HepG2 (cell line): ENCODE data around the gene RBCK1. TPM values are rescaled to one million over a fixed set of nuclear protein-coding genes. Genes with fewer than 3 reads are reported as not detected.
A peak's percentile ranks its signal among the peaks of the same experiment; 100 is the strongest.

Source experiments
- BRD4 ChIP-seq: sonication (generic); formaldehyde crosslinking; IDR thresholded peaks from 2 replicates; pipeline ENCODE4 v1.4.0; 2020; ENCODE audit warnings: missing genetic modification reagents
- FOXC1 ChIP-seq: sonication (generic); formaldehyde crosslinking; IDR thresholded peaks from 2 replicates; pipeline ENCODE4 v1.8.0; 2022; ENCODE audit warnings: mild to moderate bottlenecking, missing genetic modification reagents, borderline replicate concordance
- FOXK1 ChIP-seq: sonication (generic); formaldehyde crosslinking; IDR thresholded peaks from 2 replicates; pipeline ENCODE4 v1.4.0; 2020; ENCODE audit warnings: low read depth, missing genetic modification reagents, borderline replicate concordance
- HNRNPL ChIP-seq: fragments of 200-400 bp; formaldehyde crosslinking; IDR thresholded peaks from 2 replicates; pipeline ENCODE4 v1.6.1; 2017; ENCODE audit warnings: mild to moderate bottlenecking, low read depth, low read length
- JDP2 ChIP-seq: sonication (generic); formaldehyde crosslinking; IDR thresholded peaks from 2 replicates; pipeline ENCODE4 v1.8.1; 2022; ENCODE audit warnings: missing genetic modification reagents, borderline replicate concordance
- KDM1A ChIP-seq: IDR thresholded peaks from 2 replicates; pipeline ENCODE4 v1.6.1; 2016; ENCODE audit warnings: missing compliant biosample characterization
- REL ChIP-seq: sonication (generic); formaldehyde crosslinking; conservative IDR thresholded peaks from 2 replicates; pipeline ENCODE4 v1.8.0; 2022; ENCODE audit warnings: mild to moderate bottlenecking, missing genetic modification reagents, moderate library complexity
- SP4 ChIP-seq: sonication (generic); formaldehyde crosslinking; IDR thresholded peaks from 2 replicates; pipeline ENCODE4 v1.8.1; 2023; ENCODE audit warnings: mild to moderate bottlenecking, missing genetic modification reagents
- SRY ChIP-seq: sonication (generic); formaldehyde crosslinking; IDR thresholded peaks from 2 replicates; pipeline ENCODE4 v1.8.0; 2022; ENCODE audit warnings: mild to moderate bottlenecking, missing genetic modification reagents
- TBX2 ChIP-seq: sonication (generic); formaldehyde crosslinking; IDR thresholded peaks from 2 replicates; pipeline ENCODE4 v1.5.0; 2020; ENCODE audit warnings: missing genetic modification reagents, mild to moderate bottlenecking, borderline replicate concordance
- TRIM24 ChIP-seq: sonication (generic); formaldehyde crosslinking; IDR thresholded peaks from 2 replicates; pipeline ENCODE4 v1.8.0; 2022; ENCODE audit warnings: mild to moderate bottlenecking, missing genetic modification reagents
- ZFYVE20 ChIP-seq: sonication (generic); formaldehyde crosslinking; IDR thresholded peaks from 2 replicates; pipeline ENCODE4 v1.8.0; 2023; ENCODE audit warnings: low read depth, mild to moderate bottlenecking, moderate library complexity, missing genetic modification reagents, borderline replicate concordance
- ZKSCAN8 ChIP-seq: IDR thresholded peaks from 2 replicates; pipeline ENCODE4 v1.6.1; 2016; ENCODE audit warnings: borderline replicate concordance, missing genetic modification reagents, missing compliant biosample characterization
- ZMYM4 ChIP-seq: sonication (generic); formaldehyde crosslinking; IDR thresholded peaks from 2 replicates; pipeline ENCODE4 v1.8.1; 2023; ENCODE audit warnings: mild to moderate bottlenecking, missing genetic modification reagents
- ZNF205 ChIP-seq: IDR thresholded peaks from 2 replicates; pipeline ENCODE4 v1.6.1; 2018; ENCODE audit warnings: missing biosample characterization, missing genetic modification reagents
- ZNF3 ChIP-seq: IDR thresholded peaks from 2 replicates; pipeline ENCODE4 v1.7.0; 2017; ENCODE audit warnings: inconsistent platforms
- ZNF501 ChIP-seq: sonication (generic); formaldehyde crosslinking; IDR thresholded peaks from 2 replicates; pipeline ENCODE4 v1.5.1; 2020; ENCODE audit warnings: mild to moderate bottlenecking, moderate library complexity, missing genetic modification reagents
- ZNF557 ChIP-seq: sonication (generic); formaldehyde crosslinking; IDR thresholded peaks from 2 replicates; pipeline ENCODE4 v1.4.0; 2020; ENCODE audit warnings: missing genetic modification reagents
- ZNF678 ChIP-seq: sonication (generic); formaldehyde crosslinking; IDR thresholded peaks from 2 replicates; pipeline ENCODE4 v1.4.0; 2020; ENCODE audit warnings: mild to moderate bottlenecking, missing genetic modification reagents
- ZNF746 ChIP-seq: sonication (generic); formaldehyde crosslinking; IDR thresholded peaks from 2 replicates; pipeline ENCODE4 v1.8.0; 2022; ENCODE audit warnings: mild to moderate bottlenecking, missing genetic modification reagents
- ZNF782 ChIP-seq: sonication (generic); formaldehyde crosslinking; IDR thresholded peaks from 2 replicates; pipeline ENCODE4 v1.4.0; 2020; ENCODE audit warnings: missing genetic modification reagents, mild to moderate bottlenecking, borderline replicate concordance
- polyA plus RNA-seq, 8 experiments: library from polyadenylated mRNA; depleted of rRNA in 3 of 8; stranded (reverse) in 7 of 8; unstranded in 1 of 8; fragments of >200 nt; fragmentation: Illumina TruSeq in 4 of 8; extraction: Trizol in 4 of 8; gene quantifications; 2 replicates each; pipeline versions ENCODE4 v1.2.1 to v1.2.3, GENCODE V29; 2011 to 2016; ENCODE audit warnings: low read depth in 4 of 8, missing spikeins in 1 of 8, mixed read lengths in 1 of 8; ENCODE audit not compliant: insufficient read depth in 1 of 8
- total RNA-seq, 5 experiments: library from RNA; depleted of rRNA; stranded (reverse); fragments of >200 nt; fragmentation: Illumina TruSeq; extraction: Trizol; gene quantifications; 2 replicates each; pipeline ENCODE4 v1.2.3, GENCODE V29; 2016; ENCODE audit warnings: low read depth in 1 of 5
- TF ChIP-seq, protein P1 (sequence below): sonication (generic); formaldehyde crosslinking; IDR thresholded peaks from 2 replicates; pipeline ENCODE4 v1.8.1; 2023; ENCODE audit warnings: mild to moderate bottlenecking, moderate library complexity, missing genetic modification reagents
- TF ChIP-seq, protein P2 (sequence below), 2 experiments: sonication (generic) in 1 of 2; formaldehyde crosslinking in 1 of 2; IDR thresholded peaks; 2 replicates each; pipeline versions ENCODE4 v1.5.1 to v1.6.1; 2011 to 2020; ENCODE audit warnings: borderline replicate concordance in 1 of 2, low read depth in 1 of 2, low read length in 1 of 2, mild to moderate bottlenecking in 1 of 2, missing genetic modification reagents in 1 of 2, moderate library complexity in 1 of 2
- TF ChIP-seq, protein P3 (sequence below): sonication (generic); formaldehyde crosslinking; IDR thresholded peaks from 2 replicates; pipeline ENCODE4 v1.5.1; 2020; ENCODE audit warnings: mild to moderate bottlenecking, missing genetic modification reagents, moderate library complexity
- TF ChIP-seq, protein P4 (sequence below): IDR thresholded peaks from 2 replicates; pipeline ENCODE4 v1.6.1; 2016; ENCODE audit warnings: low read depth, control low read depth

Gene RBCK1
- total and polyA plus RNA-seq, 2 of the 13 experiments (the other 11 are each of a cell fraction or from before 2014, with no cell fraction given), result 149 to 215 TPM

DNA sequence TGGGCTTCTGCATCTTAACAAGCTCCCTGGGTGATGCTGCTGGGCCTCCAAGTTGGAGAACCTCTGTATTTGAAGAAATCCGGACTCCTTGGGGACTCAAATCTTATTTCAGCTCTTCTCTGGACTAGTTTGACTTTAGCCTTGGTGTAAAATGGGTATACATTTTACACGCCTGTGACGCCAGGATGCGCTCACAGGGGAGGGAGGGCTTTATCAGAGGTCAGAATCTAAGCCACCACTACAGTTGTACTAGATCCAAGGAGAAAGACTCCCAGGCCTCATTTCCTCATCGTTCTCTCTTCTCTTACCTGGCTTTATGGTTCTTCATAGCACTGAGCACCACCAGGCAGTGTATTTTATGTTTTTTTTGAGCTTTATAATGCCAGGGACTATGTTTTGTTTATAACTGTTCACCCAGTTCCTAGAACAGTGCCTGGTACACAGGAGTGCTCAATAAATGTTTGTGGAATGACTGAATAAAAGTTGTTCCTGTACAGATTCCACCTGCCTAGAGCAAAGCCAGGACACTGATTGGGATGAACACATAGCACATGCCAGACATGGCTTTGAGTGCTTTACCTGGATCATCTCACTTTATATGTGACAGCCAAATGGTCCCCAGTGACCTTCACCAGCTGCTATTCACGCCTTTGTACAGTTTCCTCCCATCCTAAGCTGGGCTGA, 5.1 kb upstream of the RBCK1 start (continued):
- TF ChIP-seq ZNF557 (0 out of 2 replicates have a peak, but pooled peaks have one; percentile 18), ZNF3 (peak; percentile 90), SP4 (CRISPR knock-in tag) (no peak), REL (CRISPR knock-in tag) (no peak), ZKSCAN8 (CRISPR knock-in tag) (peak; percentile 85; the same call in 1 of the 2 replicates), ZNF782 (0 out of 2 replicates have a peak, but pooled peaks have one; percentile 14), HNRNPL (no peak), FOXK1 (CRISPR knock-in tag) (no peak), ZNF205 (CRISPR knock-in tag) (no peak), SRY (CRISPR knock-in tag) (peak; percentile 13; the same call in 1 of the 2 replicates), ZNF678 (no peak), ZMYM4 (CRISPR knock-in tag) (0 out of 2 replicates have a peak, but pooled peaks have one; percentile 29), TRIM24 (CRISPR knock-in tag) (no peak), FOXC1 (no peak), JDP2 (CRISPR knock-in tag) (no peak), ZNF501 (CRISPR knock-in tag) (no peak), BRD4 (CRISPR knock-in tag) (peak; percentile 72; the same call in 1 of the 2 replicates), ZNF746 (no peak), TBX2 (CRISPR knock-in tag) (no peak), ZFYVE20 (CRISPR knock-in tag) (no peak), KDM1A (CRISPR knock-in tag) (0 out of 2 replicates have a peak, but pooled peaks have one; percentile 23)
- TF ChIP-seq, protein P1, sequence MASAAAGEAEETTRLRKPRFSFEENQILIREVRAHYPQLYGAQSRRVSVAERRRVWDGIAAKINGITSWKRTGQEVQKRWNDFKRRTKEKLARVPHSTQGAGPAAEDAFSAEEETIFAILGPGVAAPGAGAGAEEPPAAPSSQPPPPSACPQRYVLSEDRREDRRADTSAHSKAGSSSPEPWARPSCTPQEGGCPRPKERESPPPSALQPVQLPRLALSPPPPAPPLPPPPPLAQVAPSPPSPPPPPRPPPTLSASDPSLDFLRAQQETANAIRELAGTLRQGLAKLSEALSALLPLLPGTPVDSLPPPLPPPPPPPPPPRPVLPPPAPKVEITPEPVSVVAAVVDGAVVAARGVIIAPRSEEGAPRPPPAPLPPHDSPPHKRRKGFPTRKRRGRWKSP (CRISPR knock-in tag), result 0 out of 2 replicates have a peak, but pooled peaks have one; percentile 10
- TF ChIP-seq, protein P2, sequence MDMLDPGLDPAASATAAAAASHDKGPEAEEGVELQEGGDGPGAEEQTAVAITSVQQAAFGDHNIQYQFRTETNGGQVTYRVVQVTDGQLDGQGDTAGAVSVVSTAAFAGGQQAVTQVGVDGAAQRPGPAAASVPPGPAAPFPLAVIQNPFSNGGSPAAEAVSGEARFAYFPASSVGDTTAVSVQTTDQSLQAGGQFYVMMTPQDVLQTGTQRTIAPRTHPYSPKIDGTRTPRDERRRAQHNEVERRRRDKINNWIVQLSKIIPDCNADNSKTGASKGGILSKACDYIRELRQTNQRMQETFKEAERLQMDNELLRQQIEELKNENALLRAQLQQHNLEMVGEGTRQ (IDR thresholded peaks at IDR 0.05; ENCODE audit: low read depth, low read length), result no peak
- TF ChIP-seq, protein P2 (CRISPR knock-in tag; IDR thresholded peaks at IDR 0.05; ENCODE audit: borderline replicate concordance), result no peak
- TF ChIP-seq, protein P3, sequence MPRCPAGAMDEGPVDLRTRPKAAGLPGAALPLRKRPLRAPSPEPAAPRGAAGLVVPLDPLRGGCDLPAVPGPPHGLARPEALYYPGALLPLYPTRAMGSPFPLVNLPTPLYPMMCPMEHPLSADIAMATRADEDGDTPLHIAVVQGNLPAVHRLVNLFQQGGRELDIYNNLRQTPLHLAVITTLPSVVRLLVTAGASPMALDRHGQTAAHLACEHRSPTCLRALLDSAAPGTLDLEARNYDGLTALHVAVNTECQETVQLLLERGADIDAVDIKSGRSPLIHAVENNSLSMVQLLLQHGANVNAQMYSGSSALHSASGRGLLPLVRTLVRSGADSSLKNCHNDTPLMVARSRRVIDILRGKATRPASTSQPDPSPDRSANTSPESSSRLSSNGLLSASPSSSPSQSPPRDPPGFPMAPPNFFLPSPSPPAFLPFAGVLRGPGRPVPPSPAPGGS, result no peak
- TF ChIP-seq, protein P4, sequence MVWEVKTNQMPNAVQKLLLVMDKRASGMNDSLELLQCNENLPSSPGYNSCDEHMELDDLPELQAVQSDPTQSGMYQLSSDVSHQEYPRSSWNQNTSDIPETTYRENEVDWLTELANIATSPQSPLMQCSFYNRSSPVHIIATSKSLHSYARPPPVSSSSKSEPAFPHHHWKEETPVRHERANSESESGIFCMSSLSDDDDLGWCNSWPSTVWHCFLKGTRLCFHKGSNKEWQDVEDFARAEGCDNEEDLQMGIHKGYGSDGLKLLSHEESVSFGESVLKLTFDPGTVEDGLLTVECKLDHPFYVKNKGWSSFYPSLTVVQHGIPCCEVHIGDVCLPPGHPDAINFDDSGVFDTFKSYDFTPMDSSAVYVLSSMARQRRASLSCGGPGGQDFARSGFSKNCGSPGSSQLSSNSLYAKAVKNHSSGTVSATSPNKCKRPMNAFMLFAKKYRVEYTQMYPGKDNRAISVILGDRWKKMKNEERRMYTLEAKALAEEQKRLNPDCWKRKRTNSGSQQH (CRISPR knock-in tag), result no peak
